Measurements from ENCODE around the gene BCDIN3D.

The BCDIN3D gene

DNA sequence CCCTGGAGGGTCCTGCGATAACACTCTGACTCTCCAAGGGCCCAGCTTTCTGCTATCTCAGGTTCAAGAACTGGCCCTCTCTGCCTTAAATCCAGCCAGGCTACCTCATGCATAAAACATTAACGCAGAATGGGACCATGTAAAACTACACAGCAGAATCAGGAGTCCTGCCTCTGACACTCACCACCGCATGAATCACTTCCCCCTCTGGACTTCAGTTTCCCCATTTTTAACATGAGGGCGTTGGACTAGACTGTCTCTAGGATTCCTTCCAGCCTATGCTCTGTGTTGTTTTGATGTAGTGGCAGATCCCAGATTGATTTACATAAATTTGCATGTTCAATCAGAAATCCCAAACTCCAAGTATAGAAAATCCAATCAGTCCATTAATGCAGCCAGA lies 18.0 kb downstream of the BCDIN3D start:
- H3K27me3 Mint-ChIP-seq = no peaks in the 10 kb centered on the region
- H3K4me1 Mint-ChIP-seq (ENCODE audit: low read depth) = peaks cover 51% of the 10 kb centered on the region
- no peaks in the 10 kb centered on the region for H3K9me3 Mint-ChIP-seq
- H3K27ac Mint-ChIP-seq = no peak overlapping the region
- H3K36me3 Mint-ChIP-seq (ENCODE audit: low read depth) = peaks cover 6% of the 10 kb centered on the region
- H3K4me3 Mint-ChIP-seq = no peak overlapping the region
- no peak for DNase-seq

DNA sequence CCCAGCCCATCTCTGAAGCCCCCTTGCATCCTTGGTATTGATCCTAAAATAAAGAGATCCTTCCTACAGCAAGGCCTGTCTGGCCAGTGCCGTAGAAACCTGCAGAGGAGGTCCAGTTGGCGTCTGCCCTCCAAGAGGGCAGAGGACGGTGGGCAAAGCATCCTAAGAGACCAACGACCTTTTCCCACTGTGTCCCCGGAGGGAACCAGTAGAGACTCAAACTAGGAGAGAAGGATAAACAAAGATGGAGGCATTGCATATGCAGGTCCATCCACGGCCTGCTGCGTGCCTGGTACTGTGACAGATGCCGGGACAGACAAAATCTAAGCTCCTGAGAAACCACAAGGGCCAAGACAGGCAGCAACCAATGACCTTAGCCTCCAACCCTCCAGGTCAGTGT lies 18.5 kb downstream of the BCDIN3D start:
- H3K27ac Mint-ChIP-seq = no peak overlapping the region
- H3K27me3 Mint-ChIP-seq = no peaks in the 10 kb centered on the region
- no peaks in the 10 kb centered on the region for H3K9me3 Mint-ChIP-seq
- H3K4me1 Mint-ChIP-seq (ENCODE audit: low read depth) = peaks cover 51% of the 10 kb centered on the region
- no peak for DNase-seq
- H3K4me3 Mint-ChIP-seq = no peak overlapping the region
- peaks cover 6% of the 10 kb centered on the region for H3K36me3 Mint-ChIP-seq (ENCODE audit: low read depth)

DNA sequence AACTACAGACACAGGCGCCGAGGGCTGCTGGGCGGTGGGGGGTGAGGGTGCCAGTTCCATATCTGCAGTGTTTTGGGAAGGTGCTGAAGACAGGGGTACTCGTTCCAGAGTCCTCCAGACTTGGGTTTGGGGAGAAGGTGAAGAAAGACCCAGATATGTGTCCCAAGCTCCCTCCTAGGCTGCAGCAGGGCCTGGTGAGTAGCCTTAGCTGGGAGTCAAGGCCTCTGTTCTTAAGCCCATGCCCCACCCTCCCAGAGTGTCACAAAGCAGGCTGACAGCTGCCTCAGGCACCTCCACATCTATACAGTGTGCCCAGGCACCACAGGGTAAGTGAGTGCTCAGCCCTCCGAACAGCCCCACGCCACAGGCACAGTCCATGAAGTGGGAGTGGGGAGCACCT lies 19.0 kb downstream of the BCDIN3D start:
- Mint-ChIP-seq H3K36me3 (ENCODE audit: low read depth) (peaks cover 6% of the 10 kb centered on the region), H3K9me3 (no peaks in the 10 kb centered on the region), H3K27me3 (no peaks in the 10 kb centered on the region), H3K4me1 (ENCODE audit: low read depth) (peaks cover 46% of the 10 kb centered on the region), H3K4me3 (no peak overlapping the region), H3K27ac (no peak overlapping the region)
- DNase-seq = no peak

DNA sequence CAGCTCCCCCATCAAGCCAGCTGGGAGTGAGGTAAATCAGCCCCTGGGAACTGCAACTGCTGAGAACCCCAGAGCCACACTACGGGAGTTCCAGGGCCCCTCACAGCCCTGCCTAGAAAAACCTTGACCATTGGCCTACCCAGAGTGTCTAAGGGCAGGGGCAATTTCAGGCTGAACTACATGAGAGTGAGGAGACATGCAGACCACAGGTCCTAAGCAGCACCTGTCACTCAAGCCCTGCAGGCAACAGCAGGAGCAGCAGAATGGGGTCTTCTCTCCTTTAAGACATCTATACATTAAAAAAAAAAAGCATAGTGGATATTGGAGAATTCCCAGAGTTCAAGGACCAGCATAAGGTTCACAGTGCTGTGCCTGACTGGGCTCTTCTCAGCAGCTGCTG lies 19.6 kb downstream of the BCDIN3D start:
- no peaks in the 10 kb centered on the region for H3K27me3 Mint-ChIP-seq
- peaks cover 3% of the 10 kb centered on the region for H3K36me3 Mint-ChIP-seq (ENCODE audit: low read depth)
- no peak overlapping the region for H3K4me3 Mint-ChIP-seq
- DNase-seq = no peak
- H3K4me1 Mint-ChIP-seq (ENCODE audit: low read depth) = peaks cover 40% of the 10 kb centered on the region
- no peaks in the 10 kb centered on the region for H3K9me3 Mint-ChIP-seq
- H3K27ac Mint-ChIP-seq = no peak overlapping the region

DNA sequence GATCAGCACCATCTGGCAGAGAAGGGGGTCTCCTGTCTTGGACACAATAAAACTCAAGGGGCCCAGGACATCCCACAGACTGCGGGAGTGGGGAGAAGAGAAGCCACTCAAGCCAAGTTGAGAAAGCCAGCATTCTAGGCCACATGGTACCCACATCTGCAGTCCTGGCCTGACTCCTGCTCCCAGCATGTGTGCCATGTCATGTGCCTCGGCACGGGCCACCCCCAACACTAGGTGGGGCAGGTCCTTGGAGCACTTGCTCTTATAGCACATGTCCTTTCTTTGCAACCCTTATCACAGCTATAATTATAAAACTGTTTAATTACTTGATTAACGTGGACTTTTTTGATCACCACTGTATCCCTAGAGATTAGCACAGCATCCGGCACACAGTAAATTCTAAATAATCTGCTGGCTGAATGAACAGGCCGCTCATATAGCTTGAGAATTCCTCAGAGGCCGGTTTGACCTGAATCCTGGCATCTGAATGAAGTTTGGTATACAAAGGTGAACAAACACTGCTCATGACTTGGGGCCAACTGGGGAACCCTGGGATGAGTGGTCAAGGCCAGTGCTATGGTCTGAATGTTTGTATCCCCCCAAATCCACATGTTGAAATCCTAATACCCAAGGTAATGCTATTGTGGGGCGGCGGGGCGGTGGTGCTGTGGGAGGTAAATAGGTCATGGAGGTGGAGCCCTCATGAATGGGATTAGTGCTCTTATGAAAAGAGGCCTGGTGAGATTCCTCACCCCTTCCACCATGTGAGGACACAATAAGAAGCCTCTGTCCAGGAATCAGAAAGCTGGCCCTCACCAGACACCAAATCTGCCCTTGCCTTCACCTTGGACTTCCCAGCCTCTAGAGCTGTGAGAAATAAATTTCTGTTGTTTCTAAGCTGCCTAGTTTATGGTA lies 21.3 kb downstream of the BCDIN3D start:
- peaks cover 36% of the 10 kb centered on the region for H3K4me1 Mint-ChIP-seq (ENCODE audit: low read depth)
- peak overlapping the region; percentile 55 for H3K27ac Mint-ChIP-seq
- no peaks in the 10 kb centered on the region for H3K27me3 Mint-ChIP-seq
- no peak for DNase-seq
- H3K36me3 Mint-ChIP-seq (ENCODE audit: low read depth) = peaks cover 9% of the 10 kb centered on the region
- H3K9me3 Mint-ChIP-seq = no peaks in the 10 kb centered on the region
- H3K4me3 Mint-ChIP-seq = no peak overlapping the region

DNA sequence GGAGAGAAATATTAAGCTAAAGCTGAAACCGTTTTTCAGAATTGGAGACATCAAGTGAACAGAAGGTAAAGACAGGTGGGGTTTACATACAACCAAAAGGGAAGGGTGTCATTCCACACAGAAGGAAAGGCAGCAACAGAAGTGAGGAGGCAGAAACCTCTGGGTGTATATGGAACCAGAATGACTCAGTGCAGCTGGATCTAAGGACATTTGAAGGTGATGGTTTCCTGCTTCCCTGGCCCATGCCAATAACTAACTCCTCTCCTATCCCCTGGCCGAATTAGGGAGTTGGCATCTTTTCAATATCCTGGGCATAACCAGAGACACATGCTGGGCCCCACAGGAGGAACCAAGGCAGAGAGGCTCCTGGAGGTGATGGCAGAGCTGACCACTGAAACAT lies 23.1 kb downstream of the BCDIN3D start:
- H3K4me1 Mint-ChIP-seq (ENCODE audit: low read depth) = peaks cover 27% of the 10 kb centered on the region
- H3K27me3 Mint-ChIP-seq = no peaks in the 10 kb centered on the region
- peak overlapping the region; percentile 30 for H3K27ac Mint-ChIP-seq
- peaks cover 10% of the 10 kb centered on the region for H3K36me3 Mint-ChIP-seq (ENCODE audit: low read depth)
- H3K4me3 Mint-ChIP-seq = no peak overlapping the region
- DNase-seq = no peak
- H3K9me3 Mint-ChIP-seq = no peaks in the 10 kb centered on the region

DNA sequence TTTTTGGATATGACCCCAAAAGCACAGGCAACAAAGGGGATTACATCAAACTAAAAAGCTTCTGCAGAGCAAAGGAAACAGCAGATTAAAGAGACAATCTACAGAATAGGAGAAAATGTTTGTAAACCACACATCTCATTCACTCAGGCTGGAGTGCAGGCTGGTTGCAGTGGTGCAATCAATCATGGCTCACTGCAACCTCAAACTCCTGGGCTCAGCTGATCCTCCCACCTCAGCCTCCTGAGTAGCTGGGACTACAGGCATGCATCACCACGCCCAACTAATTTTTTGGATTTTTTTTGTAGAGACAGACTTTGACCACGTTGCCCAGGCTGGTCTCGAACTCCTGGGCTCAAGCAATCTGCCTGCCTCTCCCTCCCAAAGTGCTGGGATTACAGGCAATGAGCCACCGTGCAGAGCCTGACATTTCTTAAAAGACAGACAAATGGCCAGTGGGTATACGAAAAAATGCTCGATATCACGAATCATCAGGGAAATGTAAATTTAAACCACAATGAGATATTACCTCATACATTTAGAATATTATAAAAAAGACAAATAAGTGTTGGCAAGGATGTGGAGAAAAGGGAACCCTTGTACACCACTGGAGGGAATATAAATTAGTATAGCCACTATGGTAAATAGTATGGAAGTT lies 24.5 kb downstream of the BCDIN3D start:
- Mint-ChIP-seq H3K4me3 (no peak overlapping the region), H3K27me3 (no peaks in the 10 kb centered on the region), H3K9me3 (no peaks in the 10 kb centered on the region), H3K36me3 (ENCODE audit: low read depth) (peaks cover 10% of the 10 kb centered on the region), H3K4me1 (ENCODE audit: low read depth) (peaks cover 26% of the 10 kb centered on the region), H3K27ac (no peak overlapping the region)
- no peak for DNase-seq

DNA sequence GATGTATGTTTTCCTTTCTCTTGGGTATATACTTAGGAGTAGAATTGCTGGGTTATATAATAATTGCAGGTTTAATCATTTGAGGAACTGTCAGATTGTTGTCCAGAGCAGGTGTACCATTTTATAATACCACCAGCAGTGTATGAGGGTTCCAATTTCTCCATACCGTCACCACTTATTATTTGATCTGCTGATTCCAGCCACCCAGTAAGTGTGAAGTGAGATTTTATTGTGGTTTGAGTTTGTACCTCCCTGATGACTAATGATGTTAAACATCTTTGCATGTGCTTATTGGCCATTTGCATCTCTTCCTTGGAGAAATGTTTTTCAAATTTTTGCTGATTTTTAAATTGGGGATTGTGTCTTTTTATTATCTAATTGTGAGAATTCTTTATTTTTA lies 29.8 kb downstream of the BCDIN3D start:
- Mint-ChIP-seq H3K4me3 (no peak overlapping the region), H3K27ac (no peak overlapping the region), H3K9me3 (no peaks in the 10 kb centered on the region), H3K27me3 (no peaks in the 10 kb centered on the region), H3K4me1 (ENCODE audit: low read depth) (peaks cover 11% of the 10 kb centered on the region), H3K36me3 (ENCODE audit: low read depth) (peaks cover 7% of the 10 kb centered on the region)
- DNase-seq = no peak

DNA sequence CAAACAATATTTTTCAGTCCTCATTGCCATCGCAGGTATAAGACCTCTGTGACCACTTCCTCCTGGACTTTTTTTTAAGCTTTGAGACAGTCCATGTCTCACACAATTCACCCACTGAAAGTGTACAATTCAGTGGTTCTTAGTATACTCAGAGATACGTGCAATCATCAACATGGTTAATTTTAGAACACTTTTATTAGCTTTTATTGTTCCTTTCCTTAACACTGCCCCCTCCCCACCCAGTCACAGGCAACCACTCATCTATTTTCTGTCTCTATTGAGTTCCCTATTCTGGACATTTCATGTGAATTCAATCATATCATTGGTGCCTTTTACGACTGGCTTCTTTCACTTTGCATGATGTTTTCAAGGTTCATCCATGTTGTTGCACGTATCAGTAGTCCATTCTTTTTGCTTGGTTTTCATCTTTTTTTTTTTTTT lies 30.9 kb downstream of the BCDIN3D start:
- Mint-ChIP-seq H3K9me3 (no peaks in the 10 kb centered on the region), H3K27ac (no peak overlapping the region), H3K27me3 (no peaks in the 10 kb centered on the region), H3K36me3 (ENCODE audit: low read depth) (peaks cover 5% of the 10 kb centered on the region), H3K4me3 (no peak overlapping the region), H3K4me1 (ENCODE audit: low read depth) (peaks cover 9% of the 10 kb centered on the region)
- DNase-seq = no peak

DNA sequence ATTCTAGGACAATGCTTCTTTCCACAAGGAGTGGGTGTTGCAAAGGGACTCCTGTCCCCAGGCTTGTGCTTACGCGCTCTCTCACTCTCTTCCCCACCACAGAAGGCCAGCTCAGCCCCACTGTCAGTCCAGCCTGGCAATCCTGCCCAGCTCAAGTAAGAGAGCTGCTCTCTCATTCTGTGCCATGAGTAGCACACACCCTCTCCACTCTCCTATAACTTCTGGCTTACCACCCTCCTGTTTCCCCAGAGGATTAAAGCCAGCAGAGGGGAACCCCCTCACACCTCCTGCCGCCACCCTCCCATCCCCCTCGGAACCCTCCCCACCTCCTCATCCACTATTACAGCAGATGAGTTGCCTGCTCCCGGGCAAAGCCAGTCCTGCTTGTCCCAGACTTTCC lies 31.8 kb downstream of the BCDIN3D start:
- Mint-ChIP-seq H3K4me3 (no peak overlapping the region), H3K4me1 (ENCODE audit: low read depth) (peaks cover 9% of the 10 kb centered on the region), H3K36me3 (ENCODE audit: low read depth) (no peaks in the 10 kb centered on the region), H3K27ac (no peak overlapping the region), H3K27me3 (no peaks in the 10 kb centered on the region), H3K9me3 (no peaks in the 10 kb centered on the region)
- DNase-seq = no peak

DNA sequence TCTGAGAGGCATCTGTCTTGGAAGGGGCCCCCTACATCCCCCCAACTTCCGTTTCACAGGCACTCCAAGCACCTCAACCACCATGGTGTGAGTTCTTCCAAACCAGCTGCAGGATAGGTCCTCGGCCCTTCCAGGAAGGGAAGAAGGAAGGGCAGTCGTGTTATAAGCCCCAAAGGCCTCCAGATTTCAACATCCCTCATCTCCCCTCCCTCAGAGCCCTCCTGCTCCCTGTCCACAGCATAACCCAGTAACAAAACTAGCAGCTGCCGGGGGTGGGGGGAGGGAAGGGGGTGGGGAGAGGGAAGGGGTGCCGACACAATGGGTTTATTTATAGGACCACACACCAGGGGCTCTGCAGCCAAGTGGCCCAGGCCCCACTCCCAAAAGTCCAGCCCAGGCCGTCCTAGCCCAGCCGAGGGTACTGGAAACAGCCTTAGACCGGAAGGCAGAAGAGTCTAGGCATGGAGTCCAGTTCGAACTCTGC lies 33.0 kb downstream of the BCDIN3D start:
- no peak overlapping the region for H3K4me3 Mint-ChIP-seq
- no peak for DNase-seq
- H3K27ac Mint-ChIP-seq = no peak overlapping the region
- peaks cover 9% of the 10 kb centered on the region for H3K4me1 Mint-ChIP-seq (ENCODE audit: low read depth)
- peaks cover 4% of the 10 kb centered on the region for H3K36me3 Mint-ChIP-seq (ENCODE audit: low read depth)
- H3K27me3 Mint-ChIP-seq = no peaks in the 10 kb centered on the region
- H3K9me3 Mint-ChIP-seq = no peaks in the 10 kb centered on the region

DNA sequence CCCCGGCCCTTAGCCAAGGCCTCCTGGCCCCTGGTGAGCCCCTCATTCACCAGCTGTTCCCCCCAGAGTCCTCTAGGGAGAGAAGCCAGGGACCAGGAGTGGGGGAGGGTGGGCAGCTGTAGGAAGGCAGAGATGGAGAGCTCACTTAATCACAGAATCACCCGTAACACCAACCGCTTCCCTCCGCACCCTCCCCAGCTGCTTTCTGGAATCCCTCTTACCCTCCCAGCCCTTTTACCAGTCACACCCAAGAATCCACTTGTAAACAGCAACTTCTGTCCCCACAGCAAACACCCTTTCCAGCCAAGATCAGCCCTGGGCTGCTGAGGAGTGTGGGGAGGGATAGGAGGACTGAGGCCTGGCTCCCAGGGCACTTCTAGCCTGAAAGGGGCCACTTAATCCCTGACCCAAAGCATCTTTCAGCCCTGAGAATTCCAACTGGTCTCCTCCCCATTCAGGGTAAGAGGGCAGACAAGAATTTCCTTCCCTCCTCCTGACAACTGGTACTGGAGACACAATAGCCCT lies 33.5 kb downstream of the BCDIN3D start:
- H3K27me3 Mint-ChIP-seq = no peaks in the 10 kb centered on the region
- peaks cover 4% of the 10 kb centered on the region for H3K36me3 Mint-ChIP-seq (ENCODE audit: low read depth)

DNA sequence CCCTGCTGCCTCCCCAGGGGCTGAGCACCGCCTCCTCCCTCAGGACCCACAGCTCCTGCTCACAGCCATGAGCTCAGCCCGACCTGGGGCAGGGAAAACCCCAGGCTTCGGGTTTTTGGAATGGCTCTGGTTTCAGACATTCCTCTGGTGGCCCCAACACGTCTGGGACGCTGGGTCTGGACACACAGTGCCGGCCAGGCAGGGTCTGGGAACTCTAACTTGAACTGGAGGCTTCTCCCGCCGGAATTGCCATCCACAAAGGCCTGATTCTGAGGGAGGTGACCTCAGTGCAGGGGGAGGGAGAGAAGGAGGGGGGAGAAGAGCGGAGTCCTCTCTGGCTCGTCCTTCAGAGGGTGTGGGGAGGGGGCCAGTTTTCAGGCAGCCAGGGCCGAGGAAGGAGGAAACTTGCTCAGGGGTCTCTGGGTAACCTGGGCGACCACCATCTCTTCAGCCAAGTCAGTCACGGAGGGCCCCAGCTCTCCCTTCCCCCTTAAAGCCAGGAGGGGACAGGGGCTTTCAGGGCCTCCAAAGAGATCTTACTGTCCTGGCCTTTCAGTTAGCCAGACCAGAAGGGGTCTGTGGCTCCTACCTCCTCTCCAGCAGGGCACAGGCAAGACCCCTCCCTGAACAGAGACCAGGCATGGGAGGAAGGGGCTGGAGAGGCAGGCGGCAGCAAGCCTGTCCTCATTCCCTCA lies 34.1 kb downstream of the BCDIN3D start:
- H3K36me3 Mint-ChIP-seq (ENCODE audit: low read depth) = peaks cover 4% of the 10 kb centered on the region
- H3K27ac Mint-ChIP-seq = no peak overlapping the region
- no peak for DNase-seq
- no peaks in the 10 kb centered on the region for H3K9me3 Mint-ChIP-seq
- H3K27me3 Mint-ChIP-seq = no peaks in the 10 kb centered on the region
- H3K4me3 Mint-ChIP-seq = no peak overlapping the region
- peaks cover 9% of the 10 kb centered on the region for H3K4me1 Mint-ChIP-seq (ENCODE audit: low read depth)

More for the DNA sequence above, 33.5 kb downstream of the BCDIN3D start:
- no peak for DNase-seq
- Mint-ChIP-seq H3K9me3 (no peaks in the 10 kb centered on the region), H3K27ac (no peak overlapping the region), H3K4me1 (ENCODE audit: low read depth) (peaks cover 9% of the 10 kb centered on the region), H3K4me3 (no peak overlapping the region)

DNA sequence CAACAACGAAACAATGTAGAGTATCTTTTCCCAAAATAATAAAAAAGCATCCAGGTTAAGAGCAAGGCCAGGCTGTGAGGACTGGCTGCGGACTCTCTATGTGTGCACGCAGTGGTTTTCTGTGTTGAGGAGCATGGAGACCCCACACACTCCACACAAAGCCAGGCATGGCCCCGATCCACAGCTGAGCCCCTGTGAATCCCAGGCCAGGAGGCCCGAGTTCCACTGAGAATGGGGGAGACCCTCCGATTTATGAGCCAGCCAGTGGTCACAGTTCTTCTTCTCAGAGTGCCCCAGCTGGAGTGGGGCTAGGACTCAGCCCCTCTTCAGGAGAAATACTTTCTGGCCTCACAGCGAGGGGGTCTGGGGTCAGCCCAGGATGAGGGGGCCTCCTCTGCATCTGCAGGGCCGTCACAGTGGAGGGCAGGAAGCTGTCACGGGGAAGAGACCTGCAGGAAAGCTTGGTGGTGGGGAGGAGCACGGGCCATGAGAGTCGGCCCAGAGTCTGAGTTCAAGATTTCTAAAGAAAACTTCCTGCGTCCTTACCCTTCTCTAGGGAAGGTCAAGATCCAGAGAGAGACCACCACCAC lies 34.8 kb downstream of the BCDIN3D start:
- H3K4me3 Mint-ChIP-seq = no peak overlapping the region
- no peak for DNase-seq
- no peaks in the 10 kb centered on the region for H3K27me3 Mint-ChIP-seq
- peaks cover 4% of the 10 kb centered on the region for H3K36me3 Mint-ChIP-seq (ENCODE audit: low read depth)
- H3K9me3 Mint-ChIP-seq = no peaks in the 10 kb centered on the region
- no peak overlapping the region for H3K27ac Mint-ChIP-seq
- peaks cover 7% of the 10 kb centered on the region for H3K4me1 Mint-ChIP-seq (ENCODE audit: low read depth)

Data from activated T-cell treated with anti-CD3 and anti-CD28 coated beads, Interleukin-2, amount 50 U/mL, for 24 hours (primary cell).